SK-N-SH (cell line): ENCODE data around the gene MFAP4. TPM values are rescaled to one million over a fixed set of nuclear protein-coding genes. Genes with fewer than 3 reads are reported as not detected.

Experiments used
- CTCF ChIA-PET: fragments of 300-600, 350-600 bp; formaldehyde crosslinking; extraction: SDS; loops from one replicate; lab custom pipeline; 2021; lab: Yijun Ruan, JAX
- POLR2A ChIA-PET: fragments of 350-600 bp; sonication (Branson Sonifier 250); formaldehyde crosslinking; extraction: SDS; loops from one replicate; lab custom pipeline; 2020; ENCODE audit warnings: antibody characterized with exemption, inconsistent platforms; lab: Yijun Ruan, JAX
- DNase-seq: peaks from one replicate; pipeline ENCODE4 v3.0.0; 2012
- H2AFZ ChIP-seq: fragments of 200-600 bp; sonication (generic); 2 replicates; pipeline ENCODE4 v1.8.1; 2016; ENCODE audit warnings: antibody characterized with exemption, mild to moderate bottlenecking, low read depth
- H3F3A ChIP-seq: fragments of 200-600 bp; sonication (generic); replicated peaks from 2 replicates; pipeline ENCODE3; 2016; ENCODE audit warnings: antibody characterized with exemption, mild to moderate bottlenecking; ENCODE audit not compliant: insufficient read depth
- H3K27ac ChIP-seq, 2 experiments: fragments of 200-500 bp in 1 of 2; fragments of 200-600 bp in 1 of 2; sonication (Bioruptor generic) in 1 of 2; sonication (generic), shearing (Covaris generic) in 1 of 2; 2 replicates each; pipeline versions ENCODE4 v1.5.1 to v1.6.1; 2014 to 2016; ENCODE audit warnings: low read depth in 2 of 2, inconsistent platforms in 1 of 2, low read length in 1 of 2, mild to moderate bottlenecking in 1 of 2, mixed read lengths in 1 of 2
- H3K27me3 ChIP-seq: fragments of 200-600 bp; sonication (generic), shearing (Covaris generic); 2 replicates; pipeline ENCODE4 v1.6.1; 2016; ENCODE audit warnings: mixed run types; ENCODE audit not compliant: insufficient read depth
- H3K36me3 ChIP-seq, 2 experiments: fragments of 200-500 bp in 1 of 2; fragments of 200-600 bp in 1 of 2; sonication (Bioruptor generic) in 1 of 2; sonication (generic) in 1 of 2; replicated peaks in 1 of 2; 2 replicates each; pipeline versions ENCODE3 to v1.5.1; 2014 to 2016; ENCODE audit warnings: low read length in 1 of 2, mild to moderate bottlenecking in 1 of 2; ENCODE audit not compliant: insufficient read depth in 2 of 2, control insufficient read depth in 1 of 2
- H3K4me1 ChIP-seq, 2 experiments: fragments of 200-500 bp in 1 of 2; fragments of 200-600 bp in 1 of 2; sonication (Bioruptor generic) in 1 of 2; sonication (generic), shearing (Covaris generic) in 1 of 2; 2 replicates each; pipeline versions ENCODE4 v1.5.1 to v1.6.1; 2014 to 2016; ENCODE audit warnings: low read depth in 1 of 2, low read length in 1 of 2, mixed run types in 1 of 2; ENCODE audit not compliant: insufficient read depth in 2 of 2, control insufficient read depth in 1 of 2
- H3K4me2 ChIP-seq: fragments of 200-600 bp; sonication (generic), shearing (Covaris generic); 2 replicates; pipeline ENCODE4 v1.6.1; 2017; ENCODE audit warnings: mixed run types
- H3K4me3 ChIP-seq, 2 experiments: fragments of 200-500 bp in 1 of 2; fragments of 200-600 bp in 1 of 2; sonication (Bioruptor generic) in 1 of 2; sonication (generic), shearing (Covaris generic) in 1 of 2; 2 replicates each; pipeline versions ENCODE4 v1.5.1 to v1.8.1; 2014 to 2016; ENCODE audit warnings: low read depth in 2 of 2, inconsistent platforms in 1 of 2, low read length in 1 of 2, mild to moderate bottlenecking in 1 of 2, mixed read lengths in 1 of 2, moderate library complexity in 1 of 2
- H3K79me2 ChIP-seq: fragments of 200-600 bp; sonication (generic); 2 replicates; pipeline ENCODE4 v1.8.1; 2017; ENCODE audit warnings: mild to moderate bottlenecking; ENCODE audit not compliant: insufficient read depth
- H3K9ac ChIP-seq: fragments of 200-600 bp; sonication (generic); 2 replicates; pipeline ENCODE4 v1.6.1; 2017; ENCODE audit warnings: mixed run types
- H3K9me2 ChIP-seq: fragments of 200-600 bp; sonication (generic); 2 replicates; pipeline ENCODE4 v1.6.1; 2017; ENCODE audit warnings: mixed run types
- H3K9me3 ChIP-seq: fragments of 200-600 bp; sonication (generic); 2 replicates; pipeline ENCODE4 v1.6.1; 2017; ENCODE audit warnings: mixed run types, mild to moderate bottlenecking, moderate library complexity
- H4K20me1 ChIP-seq: fragments of 200-600 bp; sonication (generic); 2 replicates; pipeline ENCODE4 v1.6.1; 2017; ENCODE audit warnings: mild to moderate bottlenecking, mixed run types; ENCODE audit not compliant: insufficient read depth
- CHD2 ChIP-seq: fragments of 150-350 bp; IDR thresholded peaks from 2 replicates; pipeline ENCODE4 v1.6.1; 2018; ENCODE audit warnings: low read length; ENCODE audit not compliant: partially characterized antibody
- EP300 ChIP-seq, 2 experiments: IDR thresholded peaks; 2 replicates each; pipeline versions ENCODE4 v1.4.0 to v1.6.1; 2012; ENCODE audit warnings: borderline replicate concordance in 1 of 2, low read depth in 1 of 2, low read length in 1 of 2
- EZH2phosphoT487 ChIP-seq: fragments of 200-600 bp; sonication (generic); IDR thresholded peaks from 2 replicates; pipeline ENCODE4 v1.6.1; 2017; ENCODE audit warnings: low read depth, mixed run types, mild to moderate bottlenecking, antibody characterized with exemption, moderate library complexity, borderline replicate concordance
- FOSL2 ChIP-seq: IDR thresholded peaks from 2 replicates; pipeline ENCODE4 v1.4.0; 2012; ENCODE audit warnings: low read depth, mild to moderate bottlenecking, moderate library complexity, borderline replicate concordance
- FOXJ3 ChIP-seq: sonication (generic); formaldehyde crosslinking; IDR thresholded peaks from 2 replicates; pipeline ENCODE4 v1.5.1; 2020; ENCODE audit warnings: mild to moderate bottlenecking, missing genetic modification reagents
- IRF3 ChIP-seq: fragments of 150-350 bp; IDR thresholded peaks from 2 replicates; pipeline ENCODE4 v1.6.1; 2016; ENCODE audit warnings: mild to moderate bottlenecking, low read depth, low read length
- JUND ChIP-seq: IDR thresholded peaks from 2 replicates; pipeline ENCODE4 v1.4.0; 2012
- MAX ChIP-seq: IDR thresholded peaks from 2 replicates; pipeline ENCODE4 v1.4.0; 2012; ENCODE audit warnings: low read depth
- MEF2A ChIP-seq: IDR thresholded peaks from 2 replicates; pipeline ENCODE4 v1.4.0; 2012; ENCODE audit warnings: low read depth, borderline replicate concordance
- NFIC ChIP-seq: IDR thresholded peaks from 2 replicates; pipeline ENCODE4 v1.4.0; 2012; ENCODE audit warnings: borderline replicate concordance
- PBX3 ChIP-seq: IDR thresholded peaks from 2 replicates; pipeline ENCODE4; 2012
- RXRA ChIP-seq: IDR thresholded peaks from 2 replicates; pipeline ENCODE4 v1.4.0; 2012; ENCODE audit warnings: low read depth, mild to moderate bottlenecking, borderline replicate concordance
- TAF1 ChIP-seq: IDR thresholded peaks from 2 replicates; pipeline ENCODE4 v1.6.1; 2012; ENCODE audit warnings: low read depth, mild to moderate bottlenecking, low read length, moderate library complexity, borderline replicate concordance
- TCF12 ChIP-seq: IDR thresholded peaks from 2 replicates; pipeline ENCODE4 v1.4.0; 2012
- TEAD4 ChIP-seq: IDR thresholded peaks from 2 replicates; pipeline ENCODE4 v1.4.0; 2012; ENCODE audit warnings: mild to moderate bottlenecking, borderline replicate concordance; ENCODE audit not compliant: insufficient read depth
- USF1 ChIP-seq: IDR thresholded peaks from 2 replicates; pipeline ENCODE4 v1.4.0; 2012; ENCODE audit warnings: low read depth, borderline replicate concordance
- USF2 ChIP-seq: fragments of 150-350 bp; IDR thresholded peaks from 2 replicates; pipeline ENCODE4 v1.6.1; 2017; ENCODE audit warnings: antibody characterized with exemption, low read length, low read depth, borderline replicate concordance
- YY1 ChIP-seq: IDR thresholded peaks from 2 replicates; pipeline ENCODE4 v1.4.0; 2012; ENCODE audit warnings: low read depth, mild to moderate bottlenecking
- ZBTB33 ChIP-seq: IDR thresholded peaks from 2 replicates; pipeline ENCODE4 v1.4.0; 2012; ENCODE audit warnings: low read depth, borderline replicate concordance
- WGBS: methylation state at CpG from one replicate; pipeline ENCODE4 v1.1.6; 2017; ENCODE audit warnings: low lambda C conversion rate; 5-methylcytosine and 5-hydroxymethylcytosine counted together
- polyA plus RNA-seq, 3 experiments: library from polyadenylated mRNA; depleted of rRNA; stranded (reverse); fragments of >200 nt; gene quantifications; 2 replicates each; pipeline ENCODE4 v1.2.3, GENCODE V29; 2012

The MFAP4 gene
- polyA plus RNA-seq, 1 of the 3 experiments (the other 2 are of a cell fraction) = 120 TPM

GRCh38 chr17:19341211-19341631 is 45.8 kb downstream of the MFAP4 start:
- Histone ChIP-seq H3K9me2 (no peaks in the 10 kb centered on the region), H3K4me2 (no peak overlapping the region), H3K36me3 (no peaks in the 10 kb centered on the region), H3K9ac (no peak overlapping the region), H3K9me3 (no peaks in the 10 kb centered on the region), H3K27ac (no peak overlapping the region), H3K4me1 (peaks cover under 1 to 8% of the 10 kb centered on the region in 2 experiments; a peak in 2 of 4 replicates), H3K27me3 (no peaks in the 10 kb centered on the region), H4K20me1 (no peaks in the 10 kb centered on the region), H3K4me3 (no peak overlapping the region), H2AFZ (no peak overlapping the region), H3K79me2 (no peaks in the 10 kb centered on the region), H3F3A (peaks cover 2% of the 10 kb centered on the region)
- TF ChIP-seq USF2 (no peak), TEAD4 (no peak), TCF12 (no peak), FOXJ3 (no peak), PBX3 (no peak), ZBTB33 (no peak), MEF2A (no peak), FOSL2 (no peak), CHD2 (no peak)
- CTCF ChIA-PET = interaction anchor here (3.7 kb wide), 1 partner anchor 21 kb away, joined by 20 read pairs; the partner anchor contains the start of gene B9D1
- 79% methylated on average over 7 of the region's 7 CpGs for WGBS
- DNase-seq = no peak
- POLR2A ChIA-PET = no interaction called here

GRCh38 chr17:19339341-19339815 is 47.6 kb downstream of the MFAP4 start:
- Histone ChIP-seq H3K4me1 (peaks cover 5 to 8% of the 10 kb centered on the region in 2 experiments; a peak in 2 of 4 replicates), H3K36me3 (peaks cover 0 to 2% of the 10 kb centered on the region in 2 experiments), H3F3A (no peaks in the 10 kb centered on the region), H3K4me3 (no peak overlapping the region), H3K9ac (no peak overlapping the region), H4K20me1 (no peaks in the 10 kb centered on the region), H3K4me2 (no peak overlapping the region), H3K9me2 (no peaks in the 10 kb centered on the region), H3K27ac (no peak overlapping the region; a peak in 1 of 4 replicates), H3K9me3 (no peaks in the 10 kb centered on the region), H3K79me2 (no peaks in the 10 kb centered on the region), H3K27me3 (no peaks in the 10 kb centered on the region), H2AFZ (no peak overlapping the region)
- no peak for DNase-seq
- ChIA-PET CTCF (interaction anchor here (2.0 kb wide), 2 partner anchors 23 to 107 kb away, joined by 6 to 11 read pairs; partner anchors contain the start of gene B9D1), POLR2A (no interaction called here)
- 92% methylated on average over 2 of the region's 2 CpGs for WGBS
- TF ChIP-seq IRF3 (no peak), PBX3 (no peak), JUND (no peak), EZH2phosphoT487 (no peak), NFIC (no peak), MAX (no peak), YY1 (no peak), TAF1 (no peak), EP300 (IDR thresholded peaks at IDR 0.05; ENCODE audit: borderline replicate concordance in 1 of 2, low read depth in 1 of 2, low read length in 1 of 2) (no peak), USF1 (no peak), RXRA (no peak)
